K562 (cell line): ENCODE data around the gene TM4SF5. TPM values are rescaled to one million over a fixed set of nuclear protein-coding genes. Genes with fewer than 3 reads are reported as not detected.
A peak's percentile ranks its signal among the peaks of the same experiment; 100 is the strongest.

ENCODE experiments used
- ATAC-seq: fragments of 200-7000 bp; cut with Tn5 transposase; 3 replicates; pipeline ENCODE4 v1.9.1; 2020; ENCODE audit warnings: moderate library complexity
- BruUV-seq: library from RNA; stranded (reverse); fragments of 400-500 nt; replicated peaks from 2 replicates; lab custom pipeline; 2021; lab: Mats Ljungman, UMichigan
- CTCF ChIA-PET: fragments of 300-600 bp; formaldehyde crosslinking; extraction: SDS; loops from one replicate; lab custom pipeline; 2021; ENCODE audit warnings: low intra/inter-chr PET ratio; lab: Yijun Ruan, JAX
- POLR2A ChIA-PET: fragments of 300-600, 350-650 bp; sonication (Branson Sonifier 250); formaldehyde crosslinking; extraction: SDS; loops from one replicate; lab custom pipeline; 2021; ENCODE audit warnings: antibody characterized with exemption, inconsistent platforms; lab: Yijun Ruan, JAX
- DNase-seq, 4 experiments: peaks; one replicate each; pipeline versions ENCODE4 v3.0.0 to v3.0.0-alpha.2; 2011 to 2018; ENCODE audit warnings: low spot score in 3 of 4, mixed read lengths in 3 of 4; ENCODE audit errors: extremely low read depth in 1 of 4
- FAIRE-seq: peaks from 2 replicates; lab custom pipeline; 2011; peaks lifted over from hg19 to GRCh38; lab: Jason Lieb, UNC
- H2AFZ ChIP-seq: 2 replicates; pipeline ENCODE4 v1.6.0; 2011; ENCODE audit warnings: low read depth, low read length, control low read depth, inconsistent platforms
- H3K27ac ChIP-seq: fragments of 200-600 bp; 3 replicates; pipeline ENCODE4 v1.8.0; 2011; ENCODE audit warnings: low read depth, mild to moderate bottlenecking, control low read depth, inconsistent platforms, low read length, moderate library complexity, mixed read lengths; ENCODE audit errors: extremely low read depth
- H3K27me3 ChIP-seq, 2 experiments: fragments of 300-600 bp in 1 of 2; 2 replicates in 1 of 2; 3 replicates in 1 of 2; pipeline versions ENCODE4 v1.6.0 to v1.8.0; 2011; ENCODE audit warnings: inconsistent platforms in 2 of 2, low read length in 2 of 2, mild to moderate bottlenecking in 1 of 2, mixed read lengths in 1 of 2, moderate library complexity in 1 of 2; ENCODE audit not compliant: control insufficient read depth in 2 of 2, insufficient read depth in 2 of 2
- H3K36me3 ChIP-seq: fragments of 300-600 bp; 3 replicates; pipeline ENCODE4 v1.8.0; 2011; ENCODE audit warnings: mild to moderate bottlenecking, low read length, inconsistent platforms; ENCODE audit not compliant: control insufficient read depth, insufficient read depth
- H3K4me1 ChIP-seq, 2 experiments: fragments of 200-600 bp in 1 of 2; replicated peaks in 1 of 2; 2 replicates in 1 of 2; 3 replicates in 1 of 2; pipeline versions ENCODE4 v1.5.1 to v1.8.0; 2011; ENCODE audit warnings: inconsistent platforms in 2 of 2, low read length in 2 of 2, mild to moderate bottlenecking in 1 of 2, mixed read lengths in 1 of 2, moderate library complexity in 1 of 2; ENCODE audit not compliant: control insufficient read depth in 2 of 2, insufficient read depth in 2 of 2
- H3K4me2 ChIP-seq: 2 replicates; pipeline ENCODE4 v1.6.1; 2011; ENCODE audit warnings: low read length, control low read depth, inconsistent platforms, mixed read lengths; ENCODE audit not compliant: insufficient read depth
- H3K4me3 ChIP-seq: fragments of 200-600 bp; sonication (generic), shearing (Covaris generic); 2 replicates; pipeline ENCODE4 v1.5.1; 2016; ENCODE audit warnings: control low read depth, inconsistent platforms
- H3K79me2 ChIP-seq: fragments of 200-600 bp; 3 replicates; pipeline ENCODE4 v1.8.0; 2011; ENCODE audit warnings: low read length, inconsistent platforms; ENCODE audit not compliant: control insufficient read depth, insufficient read depth
- H3K9ac ChIP-seq, 2 experiments: 2 replicates each; pipeline versions ENCODE4 v1.6.0 to v1.6.1; 2011; ENCODE audit warnings: low read depth in 2 of 2, low read length in 2 of 2, control low read depth in 1 of 2, inconsistent platforms in 1 of 2, mild to moderate bottlenecking in 1 of 2, mixed read lengths in 1 of 2; ENCODE audit not compliant: insufficient read depth in 1 of 2
- H3K9me1 ChIP-seq: one replicate; pipeline ENCODE4 v1.6.0; 2011; ENCODE audit warnings: inconsistent platforms, mild to moderate bottlenecking, low read length, moderate library complexity; ENCODE audit not compliant: control insufficient read depth, insufficient read depth
- H3K9me3 ChIP-seq: replicated peaks from 2 replicates; pipeline ENCODE4 v1.5.1; 2011; ENCODE audit warnings: low read depth, low read length, inconsistent platforms; ENCODE audit not compliant: control insufficient read depth, insufficient read depth
- H4K20me1 ChIP-seq: replicated peaks from 2 replicates; pipeline ENCODE4 v1.6.1; 2011; ENCODE audit warnings: low read length, inconsistent platforms, mixed read lengths; ENCODE audit not compliant: control insufficient read depth, insufficient read depth
- NFE2L1 ChIP-seq: fragments of 450-650 bp; IDR thresholded peaks from 2 replicates; pipeline ENCODE4 v1.6.1; 2016; ENCODE audit warnings: missing genetic modification characterization, low read depth, mild to moderate bottlenecking, missing compliant biosample characterization, moderate library complexity, borderline replicate concordance
- NFIC ChIP-seq: fragments of 450-650 bp; IDR thresholded peaks from 2 replicates; pipeline ENCODE4 v1.6.1; 2017; ENCODE audit warnings: mild to moderate bottlenecking, inconsistent platforms
- NR2C1 ChIP-seq, 2 experiments: fragments of 450-650 bp; IDR thresholded peaks; 2 replicates each; pipeline ENCODE4 v1.6.1; 2017; ENCODE audit warnings: mild to moderate bottlenecking in 2 of 2, antibody characterized with exemption in 1 of 2, inconsistent platforms in 1 of 2, missing compliant biosample characterization in 1 of 2, missing genetic modification characterization in 1 of 2
- NR2C2 ChIP-seq, 2 experiments: fragments of 200-800 bp in 1 of 2; sonication (Bioruptor generic) in 1 of 2; sonication (generic) in 1 of 2; formaldehyde crosslinking in 1 of 2; IDR thresholded peaks; 2 replicates each; pipeline versions ENCODE4 v1.6.1 to v1.8.0; 2016 to 2022; ENCODE audit warnings: mild to moderate bottlenecking in 1 of 2, missing compliant biosample characterization in 1 of 2, missing genetic modification characterization in 1 of 2, missing genetic modification reagents in 1 of 2
- SPI1 ChIP-seq: IDR thresholded peaks from 2 replicates; pipeline ENCODE4 v1.6.1; 2011; ENCODE audit warnings: low read depth, low read length, control low read depth, borderline replicate concordance
- TFAP4 ChIP-seq: sonication (generic); formaldehyde crosslinking; IDR thresholded peaks from 2 replicates; pipeline ENCODE4 v1.8.0; 2022; ENCODE audit warnings: missing genetic modification reagents, mild to moderate bottlenecking, moderate library complexity, borderline replicate concordance
- WGBS: fragments of 100-300 bp; shearing (Covaris generic); methylation state at CpG from one replicate; pipeline ENCODE4 v1.1.6; 2016; ENCODE audit warnings: low coverage, mixed read lengths; ENCODE audit not compliant: insufficient coverage; ENCODE audit errors: missing lambda C conversion rate; 5-methylcytosine and 5-hydroxymethylcytosine counted together
- in situ Hi-C: fragments of 300-500 bp; cut with MboI; formaldehyde crosslinking; loops from 4 replicates; pipeline ENCODE4 v1.15.0; 2018; ENCODE audit warnings: inconsistent platforms, mixed read lengths
- intact Hi-C: fragments of 100-400 bp; cut with micrococcal nuclease; formaldehyde crosslinking; loops from 2 replicates; pipeline ENCODE4 v1.14.2; 2022
- polyA plus RNA-seq, 8 experiments: library from polyadenylated mRNA; depleted of rRNA in 4 of 8; stranded (reverse) in 5 of 8; unstranded in 3 of 8; fragments of >200 nt; fragmentation: Nextera tagmentation in 2 of 8; fragmentation: Illumina TruSeq in 1 of 8; extraction: Ambion mirVana in 2 of 8; extraction: Trizol in 1 of 8; gene quantifications; 2 replicates each; pipeline versions ENCODE4 v1.2.1 to v1.2.3, GENCODE V29; 2011 to 2014; ENCODE audit warnings: inconsistent platforms in 1 of 8, missing spikeins in 1 of 8
- total RNA-seq, 7 experiments: library from RNA; depleted of rRNA in 6 of 7; stranded (reverse); fragments of >200 nt in 6 of 7; fragmentation: Illumina TruSeq in 2 of 7; extraction: Trizol in 2 of 7; gene quantifications; 2 replicates each; pipeline versions ENCODE4 v1.2.1 to v1.2.3, GENCODE V29; 2011 to 2021; ENCODE audit warnings: low replicate concordance in 1 of 7

TM4SF5 gene
- total and polyA plus RNA-seq, 9 of the 15 experiments (the other 6 are each of a cell fraction or from before 2014, with no cell fraction given) = not detected

DNA sequence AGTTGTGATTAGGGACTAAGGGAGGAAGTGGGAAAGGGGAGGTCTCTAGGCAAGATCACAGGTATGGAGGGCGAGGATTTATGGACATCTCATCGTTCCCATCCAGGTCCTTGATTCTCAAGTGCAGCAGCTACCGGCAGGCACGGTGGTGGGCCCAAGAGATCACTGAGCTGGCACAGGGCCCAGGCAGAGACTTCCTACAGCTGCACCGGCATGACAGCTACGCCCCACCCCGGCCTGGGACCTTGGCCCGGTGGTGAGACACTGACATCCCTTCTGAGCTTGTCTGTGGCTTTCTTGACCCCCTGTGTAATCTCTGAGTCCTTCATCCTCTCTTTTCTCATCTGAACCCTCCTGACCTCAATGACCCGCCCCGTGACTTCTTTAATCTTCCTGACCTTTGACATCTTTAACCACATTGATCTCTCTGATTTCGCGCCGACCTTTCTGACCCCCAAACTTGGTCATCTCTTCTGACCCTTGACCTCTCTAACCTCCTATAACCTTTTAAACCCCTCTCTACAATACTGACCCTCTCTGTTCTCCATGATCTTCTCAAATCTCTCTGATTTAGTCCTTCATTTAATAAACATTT is 39.1 kb downstream of the TM4SF5 start:
- Histone ChIP-seq H2AFZ (no peak overlapping the region), H3K4me1 (peaks cover 3 to 22% of the 10 kb centered on the region in 2 experiments; a peak in 3 of 5 replicates), H3K79me2 (no peaks in the 10 kb centered on the region), H4K20me1 (no peaks in the 10 kb centered on the region; the same call in 1 of the 2 replicates), H3K36me3 (no peaks in the 10 kb centered on the region), H3K27me3 (no peaks in the 10 kb centered on the region), H3K9me3 (no peaks in the 10 kb centered on the region), H3K27ac (no peak overlapping the region), H3K4me2 (no peak overlapping the region), H3K9me1 (no peaks in the 10 kb centered on the region), H3K9ac (no peak overlapping the region), H3K4me3 (no peak overlapping the region)
- ChIA-PET CTCF (no interaction called here), POLR2A (no interaction called here)
- intact Hi-C loops = no loop called here
- no peak for DNase-seq
- TF ChIP-seq NFE2L1 (tag) = no peak
- TF ChIP-seq NR2C2 (CRISPR knock-in tag; IDR thresholded peaks at IDR 0.05) = no peak
- TF ChIP-seq NR2C2 (tag; IDR thresholded peaks at IDR 0.05) = peak; percentile 58
- peak; percentile 45; the same call in 1 of the 2 replicates for TF ChIP-seq NFIC
- TF ChIP-seq TFAP4 = peak; percentile 50; the same call in 1 of the 2 replicates
- TF ChIP-seq NR2C1 (IDR thresholded peaks at IDR 0.05) = peak; percentile 76
- TF ChIP-seq NR2C1 (tag; IDR thresholded peaks at IDR 0.05) = peak; percentile 71
- peak; percentile 65; the same call in 1 of the 2 replicates for TF ChIP-seq SPI1
- in situ Hi-C loops = no loop called here
- ATAC-seq = no peak
- no peak for FAIRE-seq
- BruUV-seq = no TSS peak
- WGBS = 34% methylated on average over 12 of the region's 13 CpGs
